HG02571 (cell line): ENCODE measurements around the gene PPARG.

Experiments
- ATAC-seq: cut with Tn5 transposase; IDR thresholded peaks from one replicate; pipeline ENCODE4 v1.9.1; 2021; ENCODE audit warnings: mild to moderate bottlenecking, moderate library complexity; ENCODE audit not compliant: unreplicated experiment

Gene PPARG

GRCh38 chr3:12408984-12409683 is 120.3 kb downstream of the PPARG start:
- no peak for ATAC-seq

- ATAC-seq = no peak
Observed at GRCh38 chr3:12409684-12410596, 121.1 kb downstream of the PPARG start.

GRCh38 chr3:12413721-12414255 is 124.9 kb downstream of the PPARG start:
- ATAC-seq = no peak

GRCh38 chr3:12415014-12415680 is 126.3 kb downstream of the PPARG start:
- no peak for ATAC-seq

DNA sequence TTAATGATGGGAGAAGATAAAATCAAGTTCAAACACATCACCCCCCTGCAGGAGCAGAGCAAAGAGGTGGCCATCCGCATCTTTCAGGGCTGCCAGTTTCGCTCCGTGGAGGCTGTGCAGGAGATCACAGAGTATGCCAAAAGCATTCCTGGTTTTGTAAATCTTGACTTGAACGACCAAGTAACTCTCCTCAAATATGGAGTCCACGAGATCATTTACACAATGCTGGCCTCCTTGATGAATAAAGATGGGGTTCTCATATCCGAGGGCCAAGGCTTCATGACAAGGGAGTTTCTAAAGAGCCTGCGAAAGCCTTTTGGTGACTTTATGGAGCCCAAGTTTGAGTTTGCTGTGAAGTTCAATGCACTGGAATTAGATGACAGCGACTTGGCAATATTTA is 127.9 kb downstream of the PPARG start:
- no peak for ATAC-seq

DNA sequence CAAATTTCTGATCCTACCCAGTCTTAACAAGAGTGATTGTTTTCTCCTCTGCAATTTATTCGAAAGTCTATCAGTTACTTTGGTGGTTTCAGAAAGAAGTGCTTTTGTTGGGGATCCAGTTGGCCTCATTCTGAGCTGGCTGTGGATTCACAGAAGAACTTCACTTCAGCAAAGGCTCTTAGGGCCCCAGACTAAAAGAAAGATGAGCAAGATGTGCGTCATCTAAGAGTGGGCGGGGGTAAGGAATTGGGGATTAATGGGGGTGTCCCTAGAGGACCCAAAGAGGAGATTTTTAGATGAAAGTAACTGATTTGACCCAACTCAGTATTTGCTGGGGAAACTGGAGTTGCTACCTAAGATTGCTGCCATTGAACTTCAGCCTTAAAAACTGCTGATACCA is 131.5 kb downstream of the PPARG start:
- no peak for ATAC-seq

DNA sequence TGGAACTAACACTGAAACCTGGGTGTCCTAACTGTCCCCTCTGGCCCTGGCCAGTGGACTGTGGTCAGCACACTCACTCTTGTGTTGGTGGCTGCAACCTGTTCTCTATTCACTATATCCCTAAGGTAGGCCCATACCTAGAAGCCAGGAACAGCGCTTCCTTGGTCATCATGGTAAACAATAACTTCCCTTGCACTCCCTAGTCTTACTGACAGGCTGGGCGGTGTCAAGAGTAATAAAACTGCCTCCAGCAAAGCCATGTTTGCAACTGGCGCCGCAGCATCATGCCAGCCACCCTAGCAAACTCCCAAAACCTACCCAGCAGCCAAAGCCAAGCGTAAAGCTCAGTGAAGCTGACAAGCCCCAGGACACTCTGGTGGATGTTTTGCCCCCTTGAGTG is 132.3 kb downstream of the PPARG start:
- ATAC-seq = no peak

GRCh38 chr3:12423131-12423530 is 134.3 kb downstream of the PPARG start:
- ATAC-seq = no peak

GRCh38 chr3:12423918-12424630 is 135.2 kb downstream of the PPARG start:
- no peak for ATAC-seq

DNA sequence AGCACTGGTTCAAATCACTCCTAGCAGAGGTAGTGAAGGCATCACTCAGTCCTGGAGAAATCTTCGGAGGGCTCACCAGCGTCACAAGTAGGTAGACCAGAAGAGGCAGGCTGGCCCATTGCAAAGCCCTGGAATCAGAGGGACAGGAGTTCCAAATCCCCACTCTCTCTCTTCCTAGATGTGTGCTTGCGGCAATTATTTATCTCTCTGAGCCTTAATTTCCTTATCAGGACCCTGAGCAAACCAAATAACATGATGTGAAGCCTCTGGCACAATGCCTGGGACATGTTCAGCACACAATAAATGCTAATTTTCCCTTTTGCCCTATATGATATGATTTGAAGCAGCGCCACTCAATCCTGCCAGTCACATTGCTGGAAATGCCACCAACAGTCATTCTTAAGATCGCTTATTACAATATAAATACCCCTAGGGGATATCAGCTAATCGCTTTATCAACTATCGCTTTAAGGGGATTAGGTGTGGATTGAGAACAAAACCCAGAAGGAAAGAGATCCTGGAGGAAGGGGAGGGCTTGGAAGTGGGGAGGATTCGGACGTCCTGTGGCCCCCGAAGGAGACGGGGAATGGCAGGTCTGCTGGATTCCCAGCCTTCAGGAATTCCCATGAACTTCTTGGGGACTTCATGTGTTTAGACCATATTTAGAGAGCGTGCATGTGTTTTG is 135.9 kb downstream of the PPARG start:
- ATAC-seq = no peak

GRCh38 chr3:12425850-12426579 is 137.1 kb downstream of the PPARG start:
- no peak for ATAC-seq

DNA sequence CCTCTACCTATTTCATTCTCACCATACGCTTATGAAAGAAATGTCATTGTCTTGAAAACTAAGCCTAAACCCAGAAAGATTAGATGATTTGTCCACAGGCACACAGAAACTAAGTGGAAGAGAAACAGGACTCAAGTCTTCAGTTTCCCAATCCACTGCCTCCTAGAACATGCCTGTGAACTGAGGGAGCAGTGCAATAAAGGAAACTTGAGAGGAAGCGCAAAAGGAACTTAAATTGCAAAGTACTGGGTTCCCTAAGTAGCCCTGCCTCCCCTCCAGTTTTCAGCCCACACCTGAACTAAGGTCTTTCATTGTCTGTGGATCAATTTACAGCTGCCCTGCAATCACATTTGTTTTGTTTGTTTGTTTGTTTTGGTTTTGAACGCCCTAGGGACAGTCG is 138.7 kb downstream of the PPARG start:
- ATAC-seq = no peak

DNA sequence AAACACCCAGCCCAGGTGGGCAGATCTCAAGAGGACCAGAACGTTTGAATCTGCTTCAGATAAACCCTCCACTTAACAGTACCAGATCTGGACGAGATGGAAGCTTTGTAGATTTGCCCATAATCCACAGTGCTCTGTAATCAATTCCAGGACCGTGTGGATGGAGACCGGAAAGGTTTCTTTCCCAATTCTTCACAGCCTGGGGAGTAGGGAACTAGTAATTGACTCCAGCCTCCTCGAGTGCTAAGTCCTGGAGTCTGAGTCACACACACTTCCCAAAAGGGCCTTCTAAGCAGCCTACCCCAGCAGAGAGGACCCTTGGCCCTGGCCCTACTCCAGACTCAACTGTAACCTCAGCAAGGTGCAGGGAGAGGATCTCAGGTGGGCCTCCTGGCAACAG is 139.3 kb downstream of the PPARG start:
- ATAC-seq = no peak

GRCh38 chr3:12430086-12430485 is 141.2 kb downstream of the PPARG start:
- no peak for ATAC-seq

DNA sequence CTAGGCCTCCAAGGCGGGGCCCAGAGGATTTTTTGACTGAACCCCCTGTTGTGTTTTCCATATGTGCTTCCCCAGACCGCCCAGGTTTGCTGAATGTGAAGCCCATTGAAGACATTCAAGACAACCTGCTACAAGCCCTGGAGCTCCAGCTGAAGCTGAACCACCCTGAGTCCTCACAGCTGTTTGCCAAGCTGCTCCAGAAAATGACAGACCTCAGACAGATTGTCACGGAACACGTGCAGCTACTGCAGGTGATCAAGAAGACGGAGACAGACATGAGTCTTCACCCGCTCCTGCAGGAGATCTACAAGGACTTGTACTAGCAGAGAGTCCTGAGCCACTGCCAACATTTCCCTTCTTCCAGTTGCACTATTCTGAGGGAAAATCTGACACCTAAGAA is 145.0 kb downstream of the PPARG start:
- no peak for ATAC-seq

GRCh38 chr3:12436514-12437220 is 147.8 kb downstream of the PPARG start:
- ATAC-seq = no peak

DNA sequence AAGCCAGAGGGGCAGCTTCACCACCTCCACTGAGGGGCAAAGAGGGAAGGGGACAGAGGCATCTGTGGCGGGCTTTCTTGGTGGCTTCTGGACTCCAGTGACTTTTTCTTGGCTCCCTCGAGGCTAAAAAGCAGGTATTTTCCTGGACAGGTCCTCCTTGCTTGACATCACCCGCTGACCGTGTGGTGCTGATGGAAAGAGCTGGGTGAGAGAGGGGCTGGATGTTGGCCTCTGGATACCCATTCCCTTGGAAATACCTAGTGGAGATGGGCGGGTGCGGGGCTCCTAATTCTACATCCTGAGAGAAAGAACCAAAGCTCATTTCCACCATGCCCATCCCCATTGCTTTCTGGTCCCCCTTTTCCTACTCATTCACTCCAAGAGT is 148.3 kb downstream of the PPARG start:
- ATAC-seq = no peak

- ATAC-seq = no peak
Observed at GRCh38 chr3:12437861-12438260, 149.0 kb downstream of the PPARG start.

- no peak for ATAC-seq
Observed at GRCh38 chr3:12438318-12438717, 149.4 kb downstream of the PPARG start.
